GM21526 (cell line): ENCODE data around the gene PREX1.

Source experiments
- ATAC-seq: cut with Tn5 transposase; IDR thresholded peaks from one replicate; pipeline ENCODE4 v1.9.1; 2021; ENCODE audit warnings: moderate library complexity; ENCODE audit not compliant: unreplicated experiment, low FRiP score

PREX1 gene

DNA sequence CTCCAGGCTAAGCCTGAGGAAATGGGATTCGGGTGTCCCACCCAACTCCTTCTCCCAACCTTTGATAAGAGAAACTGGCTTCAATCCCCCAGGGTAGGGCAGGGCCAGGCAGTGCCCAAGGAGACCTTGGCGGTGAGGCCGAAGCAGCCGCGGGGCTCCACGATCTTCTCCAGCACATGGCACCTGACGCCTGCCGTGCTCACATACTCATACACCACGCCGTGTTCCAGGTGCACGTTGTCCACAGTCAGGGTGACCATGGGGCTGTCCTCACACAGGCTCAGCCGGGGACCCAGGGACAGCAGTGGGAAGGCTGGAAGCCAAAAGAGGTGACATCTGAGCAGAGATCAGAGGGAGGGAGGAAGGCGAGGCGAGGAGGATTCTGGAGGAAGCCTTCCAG, 176.5 kb downstream of the PREX1 start:
- no peak for ATAC-seq

DNA sequence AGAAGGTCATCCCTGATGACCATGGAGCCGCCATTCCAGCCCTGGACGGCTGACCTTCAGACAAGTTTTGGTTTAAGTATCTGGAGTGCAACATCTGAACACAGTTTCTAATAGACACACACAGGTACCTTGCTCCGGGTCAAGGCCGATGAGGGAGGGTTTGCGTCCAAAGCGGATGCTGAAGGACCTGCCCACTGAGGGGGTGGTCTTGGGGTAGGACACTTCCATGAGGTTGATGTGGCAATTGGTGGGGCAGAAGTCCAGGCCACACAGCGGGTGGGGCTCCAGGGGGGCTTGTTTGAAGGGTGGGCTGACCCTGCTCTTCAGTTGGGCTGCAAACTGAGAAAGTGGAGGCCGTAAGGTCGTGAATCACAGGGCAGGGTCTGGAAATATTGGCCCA, 177.9 kb downstream of the PREX1 start:
- no peak for ATAC-seq

DNA sequence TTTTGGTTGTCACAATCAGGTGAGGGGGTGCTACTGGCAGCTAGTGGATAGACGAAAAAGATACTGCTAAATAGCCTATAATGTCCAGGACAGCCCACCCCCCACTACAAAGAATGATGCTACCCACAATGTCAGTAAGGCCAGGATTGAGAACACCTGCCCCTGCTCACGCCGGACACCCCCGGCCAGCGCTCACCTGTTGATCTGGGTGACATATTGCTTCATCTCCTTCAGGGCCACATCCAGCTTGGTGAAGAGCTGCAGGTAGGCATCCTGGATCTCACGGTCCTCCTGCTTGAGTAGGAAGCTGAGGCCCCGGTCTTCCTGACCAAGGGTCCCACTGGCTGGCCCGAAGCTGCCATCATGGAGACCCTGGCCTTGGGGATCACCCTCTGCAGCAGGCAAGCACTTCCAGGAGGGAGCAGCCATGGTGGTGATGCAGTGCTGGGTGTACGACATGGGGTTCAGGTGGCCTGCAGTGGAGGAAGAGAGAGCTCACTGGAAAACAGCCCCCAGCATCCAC, 178.6 kb downstream of the PREX1 start:
- no peak for ATAC-seq

DNA sequence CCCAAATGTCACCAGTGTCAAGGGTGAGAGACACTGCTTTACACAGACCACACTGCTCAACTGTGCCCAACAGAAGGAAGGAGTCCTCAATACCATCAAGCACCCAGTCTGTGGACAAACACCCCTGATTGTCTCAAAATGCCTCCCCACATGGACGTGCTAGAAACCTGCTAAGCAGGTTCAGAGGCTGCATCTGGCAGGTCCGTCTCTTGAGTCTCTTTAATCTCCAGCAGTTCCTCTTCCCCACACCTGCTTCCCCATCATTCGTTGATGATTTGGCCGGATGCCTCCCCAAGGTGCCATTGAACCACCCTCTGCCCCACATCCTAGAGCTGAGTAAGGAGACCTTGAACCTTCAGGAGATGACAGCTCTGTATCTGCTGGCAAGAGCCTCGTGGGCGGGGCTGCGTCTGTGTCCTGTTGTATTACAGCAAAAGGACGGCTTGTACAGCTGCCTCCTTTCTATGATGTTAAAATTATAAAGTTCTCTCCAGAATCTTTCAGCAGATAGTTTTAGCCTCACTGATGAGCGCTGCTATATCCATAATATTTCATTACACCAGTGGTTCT, 179.2 kb downstream of the PREX1 start:
- ATAC-seq = no peak

DNA sequence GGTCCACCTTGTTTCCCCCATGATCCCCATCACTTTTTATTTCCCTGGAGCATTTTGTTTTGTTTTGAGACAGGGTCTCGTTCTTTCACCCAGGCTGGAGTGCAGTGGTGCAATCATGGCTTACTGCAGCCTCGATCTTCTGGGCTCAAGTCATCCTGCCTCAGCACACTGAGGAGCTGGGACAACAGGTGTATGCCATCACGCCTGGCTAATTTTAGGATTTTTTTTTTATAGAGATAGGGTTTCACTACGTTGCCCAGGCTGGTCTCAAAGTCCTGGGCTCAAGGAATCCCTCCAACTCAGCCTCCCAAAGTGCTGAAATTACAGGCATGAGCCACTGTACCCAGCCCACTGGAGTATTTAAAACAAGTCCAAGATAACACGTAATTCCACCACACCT, 179.9 kb downstream of the PREX1 start:
- ATAC-seq = no peak

DNA sequence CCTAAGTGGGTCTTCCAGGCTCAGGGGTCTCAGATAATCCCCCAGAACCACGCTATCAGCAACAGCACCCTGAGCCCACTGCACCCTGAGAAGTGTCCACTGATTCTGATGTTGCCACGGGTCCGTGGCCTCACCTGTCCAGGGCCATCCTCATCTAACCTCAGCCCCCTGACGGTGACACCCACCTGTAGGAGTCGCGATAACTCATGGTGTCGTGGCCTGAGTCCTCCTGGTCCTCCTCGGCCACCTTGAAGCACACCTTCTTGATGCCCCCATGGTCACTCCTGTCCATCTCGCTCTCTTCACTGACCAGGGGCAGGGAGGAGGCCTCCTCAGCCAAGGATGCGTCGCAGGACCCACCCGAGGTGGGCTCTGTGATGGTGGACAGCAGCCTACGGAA, 182.1 kb downstream of the PREX1 start:
- no peak for ATAC-seq

DNA sequence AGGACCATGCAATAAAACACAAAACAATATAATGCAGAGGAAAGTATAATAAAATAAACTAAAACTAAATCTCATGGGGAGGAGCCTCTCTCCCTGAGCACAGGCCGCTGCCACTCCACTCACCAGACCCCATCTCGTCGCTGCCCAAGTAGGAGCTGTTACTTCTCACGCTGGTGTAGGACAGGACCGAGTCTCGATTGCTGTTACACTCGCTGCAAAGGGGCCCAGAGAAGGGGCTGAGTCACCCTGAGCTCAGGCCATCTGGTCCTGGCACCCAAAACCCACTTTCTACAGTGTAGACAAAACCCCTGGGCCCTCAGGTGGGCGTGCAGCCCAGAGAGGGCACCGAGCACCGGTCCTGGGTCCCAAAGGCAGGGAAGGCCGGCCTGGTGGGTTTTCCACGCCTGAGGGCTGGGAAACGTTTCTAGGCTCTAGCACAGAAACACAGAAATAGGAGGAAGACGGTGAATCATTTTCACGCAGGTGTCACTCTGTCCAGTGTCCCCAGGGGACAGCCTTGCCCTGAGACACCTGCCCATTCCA, 183.4 kb downstream of the PREX1 start:
- no peak for ATAC-seq

DNA sequence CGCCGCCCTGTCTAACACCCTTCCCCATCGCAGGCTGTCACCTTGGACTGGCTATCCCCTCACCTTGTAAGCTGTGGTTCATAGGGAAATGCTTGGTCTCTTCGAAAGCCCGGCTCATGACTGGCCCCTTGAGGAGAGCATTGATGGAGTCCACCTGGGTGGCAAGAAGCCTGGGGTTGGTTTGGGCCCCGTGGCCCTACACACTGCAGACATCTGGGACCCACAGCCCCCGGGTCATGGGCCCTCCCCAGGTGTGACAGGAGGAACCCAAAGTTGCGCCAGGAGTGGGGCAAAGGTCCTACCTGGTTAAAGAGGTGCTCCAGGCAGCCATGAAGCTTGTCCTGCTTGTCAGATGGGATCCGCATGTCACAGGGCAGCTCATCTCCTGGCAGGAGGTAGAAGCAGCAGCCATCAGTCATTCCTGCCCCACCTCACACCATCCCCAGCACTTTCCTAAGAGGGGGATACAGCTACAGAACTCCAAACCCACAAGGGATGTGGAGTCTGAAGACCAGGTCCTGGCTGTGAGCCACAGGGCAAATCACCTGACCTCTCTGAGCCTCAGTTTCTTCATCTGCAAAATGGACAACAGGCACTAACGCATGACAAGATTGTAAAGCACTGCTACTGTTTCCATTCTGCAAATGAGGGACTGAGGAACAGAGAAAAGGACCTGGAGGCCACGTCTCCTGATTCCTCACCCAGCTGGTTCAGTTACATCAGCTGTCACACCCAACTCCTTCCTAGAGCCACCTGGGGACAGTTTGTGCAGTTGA, 185.5 kb downstream of the PREX1 start:
- no peak for ATAC-seq

DNA sequence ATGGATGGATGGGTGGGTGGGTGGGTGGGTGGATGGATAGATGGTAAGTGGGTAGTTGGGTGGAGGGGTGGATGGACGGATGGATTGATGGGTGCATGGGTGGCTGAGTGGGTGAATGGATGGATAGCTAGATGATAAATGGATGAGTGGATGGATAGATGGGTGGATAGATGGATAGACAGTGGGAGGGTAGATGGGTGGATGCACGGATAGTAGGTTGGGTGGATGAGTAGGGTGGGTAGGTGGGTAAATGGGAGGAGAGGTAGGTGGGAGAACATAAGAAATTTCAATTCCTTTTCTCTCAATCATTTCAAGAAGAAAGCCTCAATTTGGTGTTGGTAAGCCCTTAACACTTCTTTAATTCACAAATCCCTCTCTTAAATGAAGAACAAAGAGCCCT, 186.9 kb downstream of the PREX1 start:
- no peak for ATAC-seq

DNA sequence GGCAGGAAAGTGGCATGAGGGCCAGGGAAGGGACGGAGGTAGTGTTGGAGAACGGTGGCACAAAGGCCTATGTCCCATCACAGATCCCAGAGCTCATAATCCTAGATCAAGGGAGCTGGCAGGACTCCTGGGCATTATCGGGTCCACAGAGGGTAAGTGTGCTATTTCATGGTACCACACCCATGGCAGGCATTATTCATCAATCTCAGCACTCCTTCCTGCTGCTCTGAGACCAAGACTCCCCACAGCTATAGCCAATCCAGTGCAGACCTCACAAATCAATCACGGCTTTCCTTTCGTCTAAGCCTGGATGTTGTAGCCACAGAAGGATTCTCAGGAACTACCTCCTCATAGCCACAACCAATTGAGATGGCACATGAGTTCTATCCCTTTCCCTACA, 187.9 kb downstream of the PREX1 start:
- no peak for ATAC-seq

DNA sequence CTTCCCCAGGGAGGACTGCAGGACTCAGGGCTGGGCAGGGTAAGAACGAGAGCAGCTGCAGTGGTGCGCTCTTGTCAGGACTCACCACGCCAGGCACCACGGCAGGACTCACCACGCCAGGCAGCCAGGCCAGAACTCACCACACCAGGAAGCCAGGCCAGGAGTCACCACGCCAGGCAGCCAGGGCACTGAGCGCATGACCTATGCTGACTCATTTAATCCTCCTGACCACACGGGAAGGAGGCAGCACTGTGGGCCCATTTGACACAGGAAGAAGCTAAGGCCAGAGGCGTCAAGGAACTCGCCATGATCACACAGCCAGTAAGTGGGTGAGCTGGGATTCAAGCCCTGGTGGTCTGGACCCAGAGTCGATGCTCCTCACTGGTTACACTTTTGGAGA, 189.3 kb downstream of the PREX1 start:
- no peak for ATAC-seq

DNA sequence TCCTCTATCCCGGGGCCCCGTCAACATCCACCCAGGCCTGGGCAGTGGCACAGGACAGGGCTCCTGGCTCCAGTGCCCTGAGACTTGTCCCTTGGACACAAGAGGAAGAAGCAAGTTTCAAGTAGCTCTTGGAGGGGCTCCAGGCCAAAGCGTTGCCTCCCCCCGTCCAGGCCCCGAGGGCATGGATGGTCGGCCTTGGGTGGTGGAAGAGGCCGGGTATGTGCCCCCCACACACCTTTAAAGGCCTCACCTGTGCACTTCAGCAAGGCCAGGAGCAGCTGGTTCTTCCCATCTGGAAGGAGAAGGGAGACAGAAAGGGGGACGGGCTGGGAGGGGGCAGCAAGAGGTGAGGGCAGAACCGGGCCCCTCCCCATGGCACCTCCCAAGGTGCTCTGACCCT, 190.3 kb downstream of the PREX1 start:
- ATAC-seq = no peak

DNA sequence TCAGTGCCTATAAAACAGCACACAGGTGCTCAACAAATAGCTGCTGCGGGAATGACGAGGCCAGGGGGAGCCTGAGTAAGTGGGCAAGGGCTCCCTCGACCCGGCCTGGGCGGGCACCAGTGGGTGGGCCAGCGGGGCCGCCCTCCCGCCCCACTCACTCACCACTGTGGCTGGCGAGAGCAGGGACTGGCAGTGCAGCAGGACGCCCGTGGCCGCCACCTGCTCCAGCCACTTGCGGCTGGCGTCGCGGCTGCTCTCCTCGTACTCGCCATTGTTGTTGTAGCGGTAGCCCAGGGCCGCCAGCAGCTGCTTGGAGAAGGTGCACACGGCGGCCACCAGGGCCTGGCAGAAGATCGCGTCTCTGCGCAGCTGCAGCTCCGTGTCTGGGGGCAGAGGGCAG, 191.5 kb downstream of the PREX1 start:
- no peak for ATAC-seq

DNA sequence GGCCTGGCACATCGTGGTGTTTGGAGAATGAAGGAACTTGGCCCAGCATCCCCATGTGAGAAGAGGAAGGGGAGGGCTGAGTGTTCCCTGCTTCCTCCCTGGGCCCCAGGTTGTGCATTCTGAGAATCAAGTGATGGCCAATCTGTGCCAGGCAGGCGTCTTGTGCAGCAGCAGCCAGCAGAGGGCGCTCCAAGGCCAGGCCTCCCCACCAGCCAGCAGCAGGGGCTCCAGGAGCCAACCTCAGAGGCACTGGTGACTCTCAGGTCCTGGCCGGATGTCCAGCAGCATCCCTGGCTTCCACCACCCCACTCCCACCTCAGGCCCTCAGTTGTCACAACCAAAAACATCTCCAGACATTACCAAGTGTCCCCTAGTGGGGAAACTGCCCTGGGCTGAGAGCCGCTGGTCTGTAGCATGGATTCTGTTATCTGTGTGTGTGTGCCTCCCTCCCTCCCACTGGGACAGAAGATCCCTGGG, 192.0 kb downstream of the PREX1 start:
- ATAC-seq = no peak

DNA sequence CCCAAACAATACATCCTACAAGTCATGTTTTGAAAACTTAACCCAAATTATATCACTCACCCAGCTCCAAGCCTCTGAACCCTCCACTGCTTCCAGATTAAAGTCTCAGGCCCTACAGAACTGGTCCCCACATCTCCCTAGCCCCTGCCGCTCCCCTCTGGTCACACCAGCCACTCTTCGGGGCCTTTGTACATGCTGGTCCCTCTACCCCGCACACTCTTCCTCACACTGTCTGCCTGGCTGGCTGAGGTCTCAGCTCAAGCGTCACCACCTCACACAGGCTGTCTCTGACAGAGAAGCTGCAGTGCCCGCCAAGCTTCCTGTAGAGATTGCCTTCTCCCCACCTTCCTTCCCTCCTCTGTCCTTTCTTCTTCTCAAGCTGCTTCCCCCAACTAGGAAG, 192.4 kb downstream of the PREX1 start:
- ATAC-seq = no peak

DNA sequence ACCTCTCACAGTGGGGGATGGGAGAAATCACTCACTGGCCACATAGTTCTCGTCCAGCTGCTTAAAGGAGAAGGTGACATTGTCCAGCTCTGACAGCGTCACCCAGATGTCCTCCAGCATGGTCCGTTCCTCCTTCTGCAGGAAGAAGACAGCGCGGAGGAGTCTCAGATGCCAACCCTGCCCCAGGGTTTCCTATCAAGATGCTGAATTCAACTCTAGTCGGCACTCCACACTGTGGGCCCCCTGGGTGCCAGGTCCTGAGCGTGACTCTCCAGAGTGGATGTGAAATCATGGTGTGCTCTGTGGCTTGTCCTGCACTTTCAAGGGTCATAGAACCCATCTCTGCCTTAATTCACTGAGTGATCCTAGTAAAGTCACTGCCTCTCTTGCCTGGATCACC, 193.2 kb downstream of the PREX1 start:
- ATAC-seq = no peak

DNA sequence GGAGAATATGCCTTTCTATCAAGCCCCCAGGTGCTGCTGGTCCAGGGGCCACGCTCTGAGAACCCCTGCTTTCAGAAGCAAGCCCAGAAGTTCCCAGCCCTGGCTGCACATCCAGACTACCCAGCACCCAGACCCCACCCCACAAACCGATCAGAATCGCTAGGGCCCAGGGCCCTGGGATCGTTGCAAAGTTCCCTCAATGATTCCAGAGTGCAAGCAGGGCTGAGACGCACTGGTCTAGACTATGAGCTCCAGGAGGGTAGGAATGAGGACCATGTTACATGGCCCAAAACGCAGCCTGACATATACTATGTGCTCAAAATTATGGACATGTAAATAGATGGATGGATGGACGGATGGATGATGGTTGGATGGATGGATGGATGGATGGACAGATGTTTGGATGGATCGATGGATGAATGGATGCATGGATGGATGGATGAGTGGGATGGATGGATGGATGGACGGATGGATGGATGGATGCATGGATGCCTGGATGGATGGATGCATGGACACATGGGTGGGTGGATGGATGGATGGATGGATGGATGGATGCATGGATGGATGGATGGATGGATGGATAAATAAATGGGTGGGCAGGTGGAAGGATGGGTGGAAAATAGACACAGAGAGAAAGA, 194.1 kb downstream of the PREX1 start:
- ATAC-seq = no peak

DNA sequence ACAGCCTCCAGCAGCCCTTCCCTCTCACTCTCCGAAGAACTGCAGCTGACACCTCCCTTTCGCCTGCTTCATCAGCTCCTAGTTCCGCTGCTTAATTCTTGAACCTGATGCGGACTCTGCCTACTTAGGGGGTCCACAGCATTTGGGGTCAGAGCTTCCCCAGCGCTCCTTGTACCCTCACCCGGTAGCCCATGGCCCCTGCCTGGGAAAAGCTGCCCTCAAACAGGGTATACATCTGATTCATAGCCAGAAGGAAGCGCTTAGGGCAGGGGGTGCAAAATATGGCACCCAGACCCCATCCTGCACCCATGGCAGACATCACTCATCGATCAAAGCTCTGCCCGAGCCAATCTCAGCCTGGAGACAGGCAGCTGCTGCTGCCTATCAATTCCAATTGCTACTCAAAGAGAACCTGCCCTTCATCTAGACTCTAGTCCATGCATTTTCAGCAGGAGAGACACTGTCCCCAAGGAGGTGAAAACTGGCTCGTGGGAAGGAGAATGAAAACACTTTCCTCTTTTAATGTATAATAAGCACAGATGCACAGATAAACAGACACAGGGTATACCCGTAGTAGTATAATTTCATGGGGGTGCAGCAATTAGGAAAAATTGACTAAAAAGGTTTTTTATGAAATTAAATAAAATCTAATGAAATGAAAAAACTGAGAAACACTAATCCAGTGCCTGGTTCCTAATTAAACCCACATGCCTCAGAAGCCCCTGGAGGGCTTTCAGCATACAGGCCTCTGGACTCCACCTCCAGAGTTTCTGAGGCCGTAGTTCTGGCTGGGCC, 194.8 kb downstream of the PREX1 start:
- no peak for ATAC-seq

DNA sequence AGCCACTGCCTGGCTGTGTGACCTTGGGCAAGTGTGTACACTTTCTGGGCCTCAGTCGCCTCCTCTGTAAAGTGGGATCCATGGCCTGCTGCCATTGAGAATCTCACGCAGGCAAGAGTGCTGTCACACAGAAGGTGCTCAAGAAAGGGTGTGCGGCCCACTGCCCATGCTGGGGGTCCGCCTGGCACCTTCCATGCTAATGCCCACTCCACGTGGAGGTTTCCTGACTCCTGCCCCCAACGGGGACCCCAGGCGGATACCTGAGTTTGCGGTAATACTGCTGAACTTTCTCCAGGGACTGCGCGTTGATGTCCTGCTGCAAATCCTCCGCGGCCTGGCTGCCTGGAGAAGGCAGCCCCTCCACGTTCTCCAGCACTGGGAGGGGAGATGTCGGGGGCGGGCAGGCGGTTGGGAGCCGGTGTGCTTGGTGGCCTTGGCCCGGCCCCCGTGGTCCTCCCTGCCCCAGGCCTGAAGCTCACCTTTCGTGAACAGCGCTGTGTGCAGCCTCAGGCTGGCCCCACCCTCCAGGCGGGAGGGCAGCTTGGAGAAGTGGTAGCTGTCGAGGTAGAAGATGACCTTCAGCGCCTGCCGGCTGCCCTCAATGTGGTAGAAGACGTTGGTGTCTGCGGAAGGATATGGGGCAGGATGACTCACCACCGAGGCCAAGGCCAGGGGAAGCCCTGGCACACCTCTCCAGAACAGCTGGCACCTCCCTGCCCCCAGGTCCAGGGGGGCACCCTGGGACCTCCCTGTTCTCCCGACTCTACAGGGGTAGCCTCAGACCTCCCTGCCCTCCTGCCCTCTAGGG, 195.6 kb downstream of the PREX1 start:
- no peak for ATAC-seq
